HL-60 (cell line): ENCODE results near the gene STON2.

Experiments
- DNase-seq, 2 experiments: peaks; one replicate each; pipeline ENCODE4 v3.0.0-alpha.2; 2010 to 2020; ENCODE audit warnings: low read depth in 1 of 2, low spot score in 1 of 2
- H3K27ac ChIP-seq: fragments of 250-450 bp; sonication (Bioruptor Pico); replicated peaks from 2 replicates; pipeline ENCODE4 v1.5.1; 2020; ENCODE audit warnings: mild to moderate bottlenecking, moderate library complexity
- H3K27me3 ChIP-seq: fragments of 250-450 bp; sonication (Bioruptor Pico); 2 replicates; pipeline ENCODE4 v1.5.1; 2021; ENCODE audit warnings: mild to moderate bottlenecking, moderate library complexity; ENCODE audit not compliant: insufficient read depth, poor library complexity, severe bottlenecking
- H3K4me3 ChIP-seq: replicated peaks from 2 replicates; pipeline ENCODE4 v1.5.1; 2011; ENCODE audit warnings: mild to moderate bottlenecking, control low read depth, low read length; ENCODE audit not compliant: insufficient read depth
- CTCF ChIP-seq: IDR thresholded peaks from one replicate; pipeline ENCODE4 v1.5.1; 2011; ENCODE audit warnings: low read length, control low read depth, inconsistent platforms; ENCODE audit not compliant: insufficient read depth
- GABPA ChIP-seq: IDR thresholded peaks from 2 replicates; pipeline ENCODE4 v1.6.1; 2012; ENCODE audit warnings: low read depth
- POLR2AphosphoS5 ChIP-seq: IDR thresholded peaks from 2 replicates; pipeline ENCODE4 v1.6.1; 2012; ENCODE audit warnings: low read depth
- REST ChIP-seq: IDR thresholded peaks from 2 replicates; pipeline ENCODE4 v1.6.1; 2012; ENCODE audit warnings: low read depth; ENCODE audit not compliant: insufficient replicate concordance
- SPI1 ChIP-seq: IDR thresholded peaks from 2 replicates; pipeline ENCODE4 v1.6.1; 2012; ENCODE audit warnings: low read depth, mild to moderate bottlenecking, borderline replicate concordance

The STON2 gene

GRCh38 chr14:81341370-81341769, 58.8 kb downstream of the STON2 start:
- no peak for DNase-seq
- H3K27me3 ChIP-seq, result no peaks in the 10 kb centered on the region
- no peak for TF ChIP-seq POLR2AphosphoS5
- no peak for TF ChIP-seq CTCF
- TF ChIP-seq REST, result no peak
- no peak for TF ChIP-seq GABPA
- no peak overlapping the region for H3K27ac ChIP-seq
- no peak overlapping the region for H3K4me3 ChIP-seq

- Histone ChIP-seq H3K27me3 (no peaks in the 10 kb centered on the region), H3K27ac (no peak overlapping the region), H3K4me3 (no peak overlapping the region)
- TF ChIP-seq REST (no peak), SPI1 (no peak), GABPA (no peak), CTCF (no peak), POLR2AphosphoS5 (no peak)
- DNase-seq, result no peak
Measured at GRCh38 chr14:81340201-81340600, 59.9 kb downstream of the STON2 start.

- H3K27me3 ChIP-seq, result no peaks in the 10 kb centered on the region
- H3K27ac ChIP-seq, result no peak overlapping the region
- no peak overlapping the region for H3K4me3 ChIP-seq
- TF ChIP-seq SPI1 (no peak), CTCF (no peak), REST (no peak), POLR2AphosphoS5 (no peak), GABPA (no peak)
- DNase-seq, result no peak
Measured at GRCh38 chr14:81337073-81337472, 63.1 kb downstream of the STON2 start.
